OCI-LY1 (cell line): Measurements from ENCODE around the gene HPSE2.

Source experiments
- EZH2 ChIP-seq: fragments of 200-600 bp; sonication (generic), shearing (Covaris generic); IDR thresholded peaks from 2 replicates; pipeline ENCODE4 v1.8.0; 2017; ENCODE audit warnings: borderline replicate concordance, mixed run types, mild to moderate bottlenecking, antibody characterized with exemption, low read length, moderate library complexity, mixed read lengths
- TF ChIP-seq, protein P1 (sequence below): fragments of 200-600 bp; sonication (generic), shearing (Covaris generic); IDR thresholded peaks from 2 replicates; pipeline ENCODE4 v1.5.1; 2017; ENCODE audit warnings: mild to moderate bottlenecking, antibody characterized with exemption, low read length, moderate library complexity, mixed read lengths

DNA sequence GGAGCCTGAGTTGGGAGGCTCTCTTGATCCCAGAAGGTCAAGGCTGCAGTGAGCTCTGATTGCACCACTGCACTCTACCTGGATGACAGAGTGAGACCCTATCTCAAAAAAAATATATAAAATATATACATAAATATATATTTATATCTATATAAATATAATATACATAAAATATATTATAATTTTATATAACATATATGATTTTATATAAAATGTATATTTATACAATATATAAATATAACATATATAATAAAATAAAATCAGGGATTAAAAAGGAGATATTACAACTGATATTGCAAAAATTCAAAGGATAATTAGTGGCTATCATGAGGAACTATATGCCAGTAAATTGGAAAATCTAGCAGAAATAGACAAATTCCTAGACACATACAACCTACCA, 435.4 kb downstream of the HPSE2 start:
- TF ChIP-seq, protein P1, sequence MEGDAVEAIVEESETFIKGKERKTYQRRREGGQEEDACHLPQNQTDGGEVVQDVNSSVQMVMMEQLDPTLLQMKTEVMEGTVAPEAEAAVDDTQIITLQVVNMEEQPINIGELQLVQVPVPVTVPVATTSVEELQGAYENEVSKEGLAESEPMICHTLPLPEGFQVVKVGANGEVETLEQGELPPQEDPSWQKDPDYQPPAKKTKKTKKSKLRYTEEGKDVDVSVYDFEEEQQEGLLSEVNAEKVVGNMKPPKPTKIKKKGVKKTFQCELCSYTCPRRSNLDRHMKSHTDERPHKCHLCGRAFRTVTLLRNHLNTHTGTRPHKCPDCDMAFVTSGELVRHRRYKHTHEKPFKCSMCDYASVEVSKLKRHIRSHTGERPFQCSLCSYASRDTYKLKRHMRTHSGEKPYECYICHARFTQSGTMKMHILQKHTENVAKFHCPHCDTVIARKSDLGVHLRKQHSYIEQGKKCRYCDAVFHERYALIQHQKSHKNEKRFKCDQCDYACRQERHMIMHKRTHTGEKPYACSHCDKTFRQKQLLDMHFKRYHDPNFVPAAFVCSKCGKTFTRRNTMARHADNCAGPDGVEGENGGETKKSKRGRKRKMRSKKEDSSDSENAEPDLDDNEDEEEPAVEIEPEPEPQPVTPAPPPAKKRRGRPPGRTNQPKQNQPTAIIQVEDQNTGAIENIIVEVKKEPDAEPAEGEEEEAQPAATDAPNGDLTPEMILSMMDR, result no peak
- TF ChIP-seq EZH2, result no peak
